Raji (cell line): ENCODE data around the gene MYRIP.

Experiments used
- POLR2A ChIP-seq: IDR thresholded peaks from 2 replicates; pipeline ENCODE4 v1.6.1; 2011; ENCODE audit warnings: low read depth, low read length, control low read depth; ENCODE audit not compliant: insufficient read depth

MYRIP gene

DNA sequence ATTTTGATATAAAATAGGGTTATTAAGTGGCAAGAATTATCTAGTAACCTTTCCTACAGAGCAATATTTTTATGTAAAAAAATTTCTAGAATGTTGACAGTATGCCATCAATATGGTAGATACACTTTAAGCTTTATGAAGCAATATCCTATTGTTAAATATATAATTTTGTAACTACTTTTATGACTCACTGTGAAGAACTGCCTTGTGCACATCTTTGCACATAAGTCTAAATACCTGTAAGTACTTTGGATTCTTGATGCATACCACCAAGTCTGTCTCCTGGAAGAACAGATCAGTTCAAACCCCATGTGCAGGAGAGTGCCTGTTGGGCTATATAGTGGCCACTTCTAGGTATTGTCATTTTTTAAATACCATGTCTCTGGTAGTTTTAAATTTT is 294.4 kb downstream of the MYRIP start:
- TF ChIP-seq POLR2A: no peak

- TF ChIP-seq POLR2A: no peak
These were observed 295.0 kb downstream of the MYRIP start for GRCh38 chr3:40104441-40104840.

DNA sequence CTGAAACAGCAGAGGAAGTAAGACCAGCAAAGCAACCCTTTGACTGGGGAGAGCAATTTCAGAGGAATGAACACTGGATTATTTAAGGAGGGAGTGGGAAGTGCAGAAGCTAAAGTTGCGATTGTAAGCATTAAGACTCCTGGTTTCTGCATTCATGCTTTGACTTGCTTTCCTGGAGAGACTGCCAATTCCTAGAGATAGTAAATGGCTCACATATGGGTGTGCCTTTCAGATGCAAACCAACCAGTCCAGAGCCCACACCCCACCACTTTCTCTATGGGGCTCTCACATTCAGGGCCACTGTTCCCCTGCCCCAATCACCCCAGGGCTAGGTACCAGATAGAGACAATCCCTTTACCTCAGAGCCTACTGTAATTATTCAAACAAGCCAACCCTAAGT is 299.2 kb downstream of the MYRIP start:
- no peak for TF ChIP-seq POLR2A

DNA sequence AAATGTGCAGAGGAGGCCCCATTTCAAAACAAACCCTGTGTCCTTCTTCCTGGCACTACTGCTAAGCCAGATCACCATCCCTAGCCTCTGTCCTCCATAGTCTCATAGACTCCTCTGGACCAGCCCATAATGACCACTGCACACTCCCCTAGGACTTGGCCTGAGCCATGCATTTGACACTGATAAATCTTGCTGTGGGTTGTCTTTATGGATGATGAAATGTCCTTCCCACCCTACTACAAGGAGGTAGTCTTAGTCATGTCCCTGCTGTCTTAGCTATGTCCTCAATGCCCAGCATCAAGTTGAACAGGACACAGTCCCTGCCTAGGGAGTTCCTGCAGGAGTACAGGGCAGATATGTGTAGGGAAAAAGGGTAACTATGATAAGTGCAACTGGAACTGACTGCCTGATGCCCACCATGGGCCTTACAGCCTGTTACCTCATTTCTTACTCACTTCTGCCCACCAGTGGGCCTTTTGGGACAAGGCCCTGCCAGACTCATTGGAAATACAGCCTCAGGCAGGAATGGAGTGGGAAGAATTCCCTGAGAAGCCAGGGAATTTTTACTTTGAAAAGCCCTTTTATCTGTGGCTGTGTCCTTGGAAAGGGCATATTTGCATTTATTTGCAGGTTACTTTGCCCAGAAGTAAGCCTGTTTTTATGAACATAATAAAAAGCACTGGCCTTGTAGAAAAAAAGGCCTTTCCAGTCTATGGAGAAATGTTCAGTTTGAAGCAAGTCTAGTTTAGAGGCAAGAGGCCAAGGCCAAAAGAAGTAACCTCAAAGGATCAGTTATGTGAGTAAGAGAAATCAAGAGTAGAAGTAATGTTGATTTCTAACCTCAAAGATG is 300.5 kb downstream of the MYRIP start:
- no peak for TF ChIP-seq POLR2A

DNA sequence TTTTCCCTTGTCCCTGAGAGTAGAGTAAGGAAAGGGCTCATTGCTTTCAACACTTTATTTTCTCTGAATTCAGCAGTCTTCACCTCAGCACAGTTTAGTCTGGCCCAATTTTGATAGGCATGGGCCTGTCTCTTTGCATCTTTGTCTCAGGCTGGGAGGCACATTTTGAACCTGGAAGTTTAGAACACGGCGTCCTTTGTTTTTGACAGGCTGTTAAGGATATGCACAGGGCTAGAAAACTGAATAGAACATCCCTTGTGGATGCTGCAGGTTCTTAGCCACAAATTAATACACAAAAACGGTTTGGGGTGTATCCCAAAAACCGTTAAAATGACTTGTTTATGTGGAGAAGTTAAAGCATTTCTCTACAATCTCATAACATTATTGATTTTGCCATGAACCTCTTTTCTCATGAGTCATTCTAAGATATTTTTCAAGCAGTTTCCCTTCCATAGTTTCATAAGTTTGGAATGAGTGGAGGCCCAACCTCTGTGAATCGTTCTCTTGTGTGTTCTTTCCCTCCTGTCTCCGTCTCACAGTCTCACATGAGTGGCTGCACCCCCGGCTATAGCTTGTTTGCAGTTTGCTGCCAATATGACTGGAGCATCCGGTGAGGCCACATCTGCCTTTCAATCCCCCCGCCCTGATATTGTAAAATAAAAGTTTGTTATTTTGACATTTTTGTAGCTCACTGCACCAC is 307.2 kb downstream of the MYRIP start:
- no peak for TF ChIP-seq POLR2A

DNA sequence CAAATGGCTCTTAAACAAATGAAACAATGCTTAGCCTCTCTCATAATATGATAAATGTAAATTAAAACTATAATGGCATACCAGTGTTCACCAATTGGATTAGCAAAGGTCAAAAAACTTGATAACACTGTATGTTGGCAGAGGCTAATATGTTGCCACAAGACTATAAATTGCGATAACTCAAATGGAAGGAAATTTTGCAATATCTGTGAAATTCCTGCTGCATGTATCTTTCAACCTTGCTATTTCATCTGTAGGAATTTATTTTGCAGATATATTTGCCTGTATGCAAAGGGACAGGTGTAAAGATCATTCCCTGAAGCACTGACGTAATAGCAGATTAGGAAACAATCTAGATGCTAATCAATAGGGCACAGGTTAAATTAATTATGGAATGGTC is 308.7 kb downstream of the MYRIP start:
- TF ChIP-seq POLR2A: no peak

DNA sequence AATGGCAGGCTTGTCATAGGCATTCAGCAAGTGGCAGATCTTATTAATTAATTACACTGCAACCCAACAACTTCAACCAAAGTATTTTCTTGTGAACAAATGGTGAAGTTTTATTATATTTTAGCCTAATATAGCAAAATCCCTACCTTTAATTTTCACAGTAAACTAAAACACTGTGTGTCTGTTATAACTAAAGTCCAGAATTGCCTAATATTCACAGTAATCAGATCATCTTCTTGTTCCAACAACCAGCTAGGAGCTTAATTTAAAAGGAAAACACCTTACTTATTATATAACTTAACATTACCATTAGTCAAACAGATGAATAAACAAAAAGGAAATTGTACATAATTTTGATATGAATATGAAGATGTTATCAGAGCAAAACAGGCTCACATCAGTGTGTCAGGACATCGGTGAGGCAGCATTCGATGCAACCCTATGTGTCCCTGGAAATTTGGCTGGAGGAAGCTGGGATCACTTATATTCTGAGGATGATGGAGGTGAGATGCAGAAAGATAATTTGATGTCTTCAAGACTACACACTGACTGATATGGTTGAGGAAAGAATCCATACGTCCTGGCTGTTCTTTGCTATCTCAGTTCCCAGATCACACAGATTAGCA is 310.8 kb downstream of the MYRIP start:
- no peak for TF ChIP-seq POLR2A

GRCh38 chr3:40120806-40121205 is 311.4 kb downstream of the MYRIP start:
- TF ChIP-seq POLR2A: no peak

DNA sequence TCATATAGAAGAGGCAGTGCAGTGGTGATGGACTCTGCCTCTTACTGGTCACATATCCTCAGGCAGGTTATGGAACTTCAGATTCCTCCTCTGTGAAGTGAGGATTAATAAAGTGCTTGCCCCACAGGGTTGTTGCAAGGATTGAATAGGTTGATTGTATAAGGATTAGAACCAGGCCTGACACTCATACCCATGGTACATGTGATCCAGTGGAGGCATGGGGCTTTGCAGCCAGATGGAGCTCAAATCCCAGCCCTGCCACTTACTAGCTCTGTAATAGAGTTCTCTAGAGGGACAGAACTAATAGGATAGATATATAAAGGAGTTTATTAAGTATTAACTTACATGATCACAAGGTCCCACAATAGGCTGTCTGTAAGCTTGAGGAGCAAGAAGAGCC is 315.5 kb downstream of the MYRIP start:
- TF ChIP-seq POLR2A: no peak

DNA sequence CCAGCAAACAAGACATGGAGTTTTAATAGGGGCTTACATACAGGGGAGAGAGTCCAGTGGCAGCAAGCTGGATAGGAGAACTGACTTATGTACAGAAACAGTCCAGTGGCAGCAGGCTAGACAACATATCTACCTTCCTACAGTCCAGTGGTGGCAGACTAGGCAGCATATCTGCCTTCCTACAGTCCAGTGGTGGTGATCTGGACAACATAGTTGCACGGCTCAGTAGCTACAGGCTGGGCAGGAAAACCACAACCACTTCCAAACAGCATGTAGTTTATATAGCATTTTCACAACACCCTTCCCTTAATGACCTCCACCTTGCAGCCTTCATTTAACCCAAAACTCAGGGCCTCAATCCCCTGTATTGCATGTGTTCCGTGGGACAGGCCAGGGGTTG is 318.8 kb downstream of the MYRIP start:
- TF ChIP-seq POLR2A: no peak

DNA sequence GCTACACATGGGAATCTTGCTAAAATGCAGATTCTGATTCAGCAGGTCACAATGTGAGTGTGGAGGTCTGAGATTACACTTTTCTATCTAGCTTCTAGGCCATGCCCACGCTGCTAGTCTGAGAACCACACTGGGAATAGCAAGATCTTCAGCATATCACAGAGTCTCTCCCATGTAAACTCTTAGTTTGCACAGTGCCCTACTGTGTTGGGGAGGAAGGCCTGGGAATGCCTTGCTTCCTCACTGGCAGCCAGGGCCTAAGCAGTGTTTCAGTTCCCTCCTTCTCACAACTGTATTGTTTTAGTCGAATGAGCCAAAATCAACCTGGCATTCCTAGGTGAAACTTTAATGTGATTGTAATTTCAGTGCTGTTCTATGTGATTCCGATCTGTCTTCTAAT is 320.1 kb downstream of the MYRIP start:
- no peak for TF ChIP-seq POLR2A

DNA sequence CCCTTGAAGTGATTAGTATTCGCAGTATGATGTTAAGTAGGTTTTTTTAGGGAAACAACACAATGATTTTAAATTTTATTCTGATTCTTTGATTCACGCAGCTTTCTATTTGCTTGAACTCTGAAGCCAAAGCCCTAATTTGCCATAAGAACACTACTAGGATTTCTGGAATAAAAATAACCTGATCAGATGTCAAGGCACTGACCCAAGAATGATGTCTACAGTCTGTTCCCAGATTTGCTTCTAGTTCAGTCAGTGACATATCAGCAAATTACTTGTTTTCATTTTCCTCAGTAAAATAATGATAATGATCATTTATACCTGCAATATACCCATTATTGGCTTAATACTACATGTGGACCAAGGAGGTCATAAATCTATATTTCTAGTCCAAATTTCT is 320.6 kb downstream of the MYRIP start:
- TF ChIP-seq POLR2A: no peak

GRCh38 chr3:40130721-40131120 is 321.3 kb downstream of the MYRIP start:
- TF ChIP-seq POLR2A: no peak

DNA sequence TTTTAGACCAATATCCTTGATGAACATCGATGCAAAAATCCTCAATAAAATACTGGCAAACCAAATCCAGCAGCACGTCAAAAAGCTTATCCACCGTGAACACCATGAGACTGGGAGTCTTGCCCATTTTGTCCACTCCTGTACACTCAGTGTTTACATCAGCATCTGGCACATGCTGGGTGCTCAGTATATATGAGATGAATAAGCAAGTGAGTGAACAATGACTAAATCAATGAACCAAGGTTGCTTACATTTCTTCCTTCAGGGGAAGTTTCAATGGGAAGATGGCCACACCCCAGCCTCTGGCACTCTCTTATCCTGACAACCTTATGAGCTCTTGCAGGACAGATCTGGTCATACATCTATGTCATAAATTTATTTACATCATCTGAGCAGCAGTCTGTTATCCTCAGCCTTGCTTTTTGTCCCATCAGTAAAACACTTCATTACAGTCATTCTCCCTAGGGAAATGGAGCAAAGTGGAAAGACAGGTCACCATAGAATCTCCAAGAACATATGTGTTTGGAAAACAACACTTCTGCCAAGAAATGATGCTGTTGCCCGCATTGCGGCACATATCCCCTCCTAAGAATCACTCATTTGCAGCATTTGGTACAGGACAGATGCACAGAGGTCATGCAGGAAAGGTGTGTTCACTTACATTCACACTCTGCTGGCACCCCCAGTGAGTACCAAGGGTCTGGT is 328.3 kb downstream of the MYRIP start:
- no peak for TF ChIP-seq POLR2A
